Measurements from ENCODE around the gene PCDHB1. TPM values are rescaled to one million over a fixed set of nuclear protein-coding genes. Genes with fewer than 3 reads are reported as not detected.

The PCDHB1 gene
- total and polyA plus RNA-seq, 2 of the 8 experiments (the other 6 are each of a cell fraction or from before 2014, with no cell fraction given): 0.03 to 0.04 TPM

GRCh38 chr5:141101059-141101458, 49.9 kb downstream of the PCDHB1 start:
- peaks cover 0 to 3% of the 10 kb centered on the region in 2 experiments; a peak in 1 of 4 replicates for H3K9me3 ChIP-seq (ENCODE audit: insufficient read depth in 2 of 2, low read depth in 1 of 2, low read length in 1 of 2)
- no peak overlapping the region for H2AK5ac ChIP-seq (ENCODE audit: low read depth, low read length)
- no peak overlapping the region; the same call in 1 of the 2 replicates for H2BK5ac ChIP-seq (ENCODE audit: low read depth, low read length)
- no peak overlapping the region for H3K4ac ChIP-seq (replicated peaks; ENCODE audit: insufficient read length, low read depth, low read length)
- peak overlapping the region; percentile 57; the same call in 1 of the 2 replicates for H4K8ac ChIP-seq (ENCODE audit: extremely low read depth, insufficient read depth, low read length)
- H3K79me1 ChIP-seq (ENCODE audit: low read depth, low read length): no peaks in the 10 kb centered on the region
- DNase-seq (ENCODE audit: low read depth in 1 of 2, low spot score in 2 of 2) (no peak), FAIRE-seq (no peak)
- ChIA-PET POLR2A (ENCODE audit: partially characterized antibody) (interaction anchor here (0.7 to 1.5 kb wide), 4 partner anchors 9 to 25 kb away, joined by 3 to 4 read pairs (median 4); partner anchors contain the start of gene PCDHB4), CTCF (ENCODE audit: partially characterized antibody) (interaction anchor here (0.7 to 1.6 kb wide), 16 partner anchors 8 to 463 kb away, joined by 3 to 15 read pairs (median 4); partner anchors contain the start of genes PCDHB16, PCDHB4, PCDHB5 and PCDHB6)
- H3K79me2 ChIP-seq (ENCODE audit: control insufficient read depth in 1 of 2, insufficient read depth in 2 of 2, low read length in 2 of 2): peaks cover 0 to 10% of the 10 kb centered on the region in 2 experiments; a peak in 2 of 4 replicates
- H3K4me3 ChIP-seq (ENCODE audit: extremely low read depth in 1 of 4, insufficient read depth in 2 of 4, low read depth in 3 of 4, low read length in 4 of 4): peak overlapping the region in 2 of 4 experiments; percentile 32 to 39; a peak in 2 of 8 replicates
- H3K23me2 ChIP-seq (ENCODE audit: low read depth, low read length): no peaks in the 10 kb centered on the region
- WGBS, 2 experiments (ENCODE audit: extremely low coverage in 1 of 2, insufficient coverage in 1 of 2, insufficient read length in 1 of 2, insufficient replicate concordance in 2 of 2, low coverage in 1 of 2, low lambda C conversion rate in 2 of 2, missing lambda C conversion rate in 1 of 2): 87% methylated on average over 20 of the region's 20 CpGs; no CpG with 5 or more reads in 1 of the 2 experiments
- no peaks in the 10 kb centered on the region for H3K27me3 ChIP-seq (replicated peaks in 1 of 4; ENCODE audit: control insufficient read depth in 3 of 4, extremely low read depth in 1 of 4, insufficient read depth in 3 of 4, low read length in 3 of 4)
- H3K14ac ChIP-seq (ENCODE audit: insufficient read length): no peak overlapping the region
- no peaks in the 10 kb centered on the region for H4K20me1 ChIP-seq (replicated peaks in 1 of 2; ENCODE audit: control insufficient read depth in 1 of 2, insufficient read depth in 2 of 2, low read length in 2 of 2)
- no peak overlapping the region for H4K5ac ChIP-seq (ENCODE audit: insufficient read length, low read depth, low read length)
- no peaks in the 10 kb centered on the region; a peak in 2 of 7 replicates for H3K4me1 ChIP-seq (replicated peaks in 1 of 4; ENCODE audit: control insufficient read depth in 3 of 4, insufficient read depth in 4 of 4, low read length in 3 of 4)
- peaks cover 0 to 21% (median 3%) of the 10 kb centered on the region in 4 experiments; a peak in 3 of 8 replicates for H3K36me3 ChIP-seq (ENCODE audit: control insufficient read depth in 2 of 4, insufficient read depth in 4 of 4, low read length in 3 of 4)
- no peak overlapping the region for H2BK12ac ChIP-seq (ENCODE audit: low read depth, low read length)
- H4K91ac ChIP-seq (replicated peaks; ENCODE audit: insufficient read length, low read length): no peak overlapping the region
- no peak overlapping the region for H3K27ac ChIP-seq (ENCODE audit: low read depth, low read length)
- H2BK15ac ChIP-seq (ENCODE audit: low read length): no peak overlapping the region
- H3K56ac ChIP-seq (replicated peaks; ENCODE audit: insufficient read length, low read depth, low read length): no peak overlapping the region
- no peak overlapping the region for H2BK20ac ChIP-seq (ENCODE audit: low read length)
- no peak overlapping the region for H2BK120ac ChIP-seq (replicated peaks; ENCODE audit: low read depth, low read length)
- no peak overlapping the region for H3K23ac ChIP-seq (ENCODE audit: insufficient read length)
- H2AFZ ChIP-seq (ENCODE audit: low read length): no peak overlapping the region
- H3K4me2 ChIP-seq (ENCODE audit: insufficient read depth in 1 of 2, low read depth in 2 of 2, low read length in 2 of 2): peak overlapping the region in 1 of 2 experiments; percentile 56; a peak in 1 of 4 replicates
- H3K18ac ChIP-seq (ENCODE audit: extremely low read depth, low read length): no peak overlapping the region
- peak overlapping the region in 1 of 4 experiments; percentile 33; a peak in 2 of 7 replicates for H3K9ac ChIP-seq (replicated peaks in 1 of 4; ENCODE audit: extremely low read depth in 1 of 4, low read depth in 3 of 4, low read length in 3 of 4)
- TF ChIP-seq SIN3A (conservative IDR thresholded peaks at IDR 0.05 in 1 of 2, IDR thresholded peaks at IDR 0.05 in 1 of 2; ENCODE audit: low read depth in 1 of 2, low read length in 2 of 2) (no peak), SIRT6 (IDR thresholded peaks at IDR 0.05; ENCODE audit: low read length) (no peak), SP1 (IDR thresholded peaks at IDR 0.05; ENCODE audit: low read depth, low read length) (no peak), NANOG (IDR thresholded peaks at IDR 0.05; ENCODE audit: insufficient read depth, low read depth, low read length, poor library complexity, severe bottlenecking) (no peak), RBBP5 (IDR thresholded peaks at IDR 0.05; ENCODE audit: borderline replicate concordance, low read depth, low read length) (no peak), TAF1 (IDR thresholded peaks at IDR 0.05; ENCODE audit: low read depth, low read length) (no peak), POU5F1 (IDR thresholded peaks at IDR 0.05; ENCODE audit: low read depth, low read length) (no peak)

Data from H1 (cell line).